CD14-positive monocyte (primary cell): ENCODE measurements around the gene DYNC1LI2. TPM values are rescaled to one million over a fixed set of nuclear protein-coding genes. Genes with fewer than 3 reads are reported as not detected.

Experiments used
- DNase-seq, 3 donors: peaks; one replicate each; pipeline ENCODE4 v3.0.0-alpha.2; 2011 to 2022
- H2AFZ ChIP-seq: 2 replicates; pipeline ENCODE4 v1.6.0; 2012; ENCODE audit warnings: mild to moderate bottlenecking, low read depth, low read length, inconsistent platforms; ENCODE audit not compliant: insufficient read depth, poor library complexity, severe bottlenecking
- H3K27ac ChIP-seq, 2 donors: 1 replicate in 1 of 2; 2 replicates in 1 of 2; pipeline ENCODE4 v1.5.1; 2012 to 2013; ENCODE audit warnings: low read length in 2 of 2, control low read depth in 1 of 2, inconsistent platforms in 1 of 2, low read depth in 1 of 2, mild to moderate bottlenecking in 1 of 2
- H3K27me3 ChIP-seq, 2 donors: one replicate each; pipeline versions ENCODE4 v1.6.0 to v1.6.1; 2011 to 2013; ENCODE audit warnings: low read length in 2 of 2; ENCODE audit not compliant: control insufficient read depth in 2 of 2, insufficient read depth in 2 of 2
- H3K36me3 ChIP-seq, 2 donors: replicated peaks in 1 of 2; 1 replicate in 1 of 2; 2 replicates in 1 of 2; pipeline versions ENCODE4 v1.5.1 to v1.6.1; 2012 to 2013; ENCODE audit warnings: low read length in 2 of 2, control low read depth in 1 of 2, inconsistent platforms in 1 of 2, mild to moderate bottlenecking in 1 of 2; ENCODE audit not compliant: insufficient read depth in 2 of 2, control insufficient read depth in 1 of 2
- H3K4me1 ChIP-seq, 2 donors: 1 replicate in 1 of 2; 2 replicates in 1 of 2; pipeline versions ENCODE4 v1.5.1 to v1.6.1; 2012 to 2013; ENCODE audit warnings: low read length in 2 of 2, control low read depth in 1 of 2, inconsistent platforms in 1 of 2, mild to moderate bottlenecking in 1 of 2, moderate library complexity in 1 of 2; ENCODE audit not compliant: insufficient read depth in 2 of 2, control insufficient read depth in 1 of 2
- H3K4me2 ChIP-seq: replicated peaks from 2 replicates; pipeline ENCODE3; 2012; ENCODE audit warnings: low read length, moderate library complexity, mild to moderate bottlenecking; ENCODE audit not compliant: poor library complexity, severe bottlenecking; ENCODE audit errors: extremely low read depth
- H3K4me3 ChIP-seq, 3 experiments: fragments of 200-600 bp in 1 of 3; sonication (generic) in 1 of 3; replicated peaks in 1 of 3; 1 replicate in 2 of 3; 2 replicates in 1 of 3; pipeline ENCODE4 v1.5.1; 2011 to 2013; ENCODE audit warnings: low read length in 3 of 3, mild to moderate bottlenecking in 3 of 3, control low read depth in 2 of 3, low read depth in 2 of 3, inconsistent platforms in 1 of 3, moderate library complexity in 1 of 3
- H3K79me2 ChIP-seq: 2 replicates; pipeline ENCODE4 v1.6.0; 2012; ENCODE audit warnings: mild to moderate bottlenecking, control low read depth, inconsistent platforms, low read length, moderate library complexity; ENCODE audit not compliant: insufficient read depth
- H3K9ac ChIP-seq: 2 replicates; pipeline ENCODE4 v1.6.0; 2017; ENCODE audit warnings: low read length, mild to moderate bottlenecking; ENCODE audit not compliant: insufficient read depth, poor library complexity, severe bottlenecking
- H3K9me3 ChIP-seq, 2 donors: replicated peaks in 1 of 2; 1 replicate in 1 of 2; 2 replicates in 1 of 2; pipeline versions ENCODE4 v1.5.1 to v1.6.1; 2012 to 2013; ENCODE audit warnings: low read length in 2 of 2, control low read depth in 1 of 2; ENCODE audit not compliant: control insufficient read depth in 1 of 2, insufficient read depth in 1 of 2
- H4K20me1 ChIP-seq: 2 replicates; pipeline ENCODE4 v1.6.0; 2012; ENCODE audit warnings: mild to moderate bottlenecking, low read length, control low read depth, moderate library complexity; ENCODE audit not compliant: insufficient read depth
- H3K27ac Mint-ChIP-seq, 7 donors: one replicate each; pipeline ENCODE4 v1.8.0; 2020; ENCODE audit warnings: mild to moderate bottlenecking in 7 of 7, mixed read lengths in 7 of 7, moderate library complexity in 6 of 7, inconsistent platforms in 2 of 7
- H3K27me3 Mint-ChIP-seq, 3 donors: one replicate each; pipeline ENCODE4 v1.8.0; 2021 to 2022; ENCODE audit warnings: low read depth in 3 of 3, mild to moderate bottlenecking in 3 of 3, mixed read lengths in 3 of 3, moderate library complexity in 3 of 3, inconsistent platforms in 1 of 3
- H3K36me3 Mint-ChIP-seq, 2 donors: one replicate each; pipeline ENCODE4 v1.8.0; 2020; ENCODE audit warnings: mixed read lengths in 2 of 2, inconsistent platforms in 1 of 2, mild to moderate bottlenecking in 1 of 2
- H3K4me1 Mint-ChIP-seq: one replicate; pipeline ENCODE4 v1.8.0; 2020; ENCODE audit warnings: mild to moderate bottlenecking, mixed read lengths
- H3K4me3 Mint-ChIP-seq, 2 donors: one replicate each; pipeline ENCODE4 v1.8.0; 2020; ENCODE audit warnings: mild to moderate bottlenecking in 2 of 2, mixed read lengths in 2 of 2, moderate library complexity in 1 of 2
- H3K9me3 Mint-ChIP-seq, 7 donors: one replicate each; pipeline ENCODE4 v1.8.0; 2020 to 2022; ENCODE audit warnings: mixed read lengths in 7 of 7, mild to moderate bottlenecking in 6 of 7, moderate library complexity in 6 of 7, inconsistent platforms in 2 of 7
- WGBS: methylation state at CpG from one replicate; pipeline ENCODE4 v1.1.5; 2013; ENCODE audit warnings: missing lambda C conversion rate; ENCODE audit not compliant: insufficient coverage; 5-methylcytosine and 5-hydroxymethylcytosine counted together
- intact Hi-C, 2 donors: fragments of 100-400 bp; cut with micrococcal nuclease; formaldehyde crosslinking; loops; one replicate each; pipeline versions ENCODE4 v1.15.0 to v1.15.1; 2023
- polyA plus RNA-seq, 3 donors: library from polyadenylated mRNA; depleted of rRNA in 1 of 3; unstranded in 2 of 3; stranded (reverse) in 1 of 3; fragments of 300-500 nt in 2 of 3; fragments of >200 nt in 1 of 3; fragmentation: Illumina TruSeq in 2 of 3; gene quantifications; 1 replicate in 2 of 3; 2 replicates in 1 of 3; pipeline ENCODE4 v1.2.3, GENCODE V29; 2012 to 2021
- TF ChIP-seq, protein P1 (sequence below): fragments of 200-600 bp; IDR thresholded peaks from one replicate; pipeline ENCODE4 v1.8.0; 2022; ENCODE audit warnings: antibody characterized with exemption, mild to moderate bottlenecking

Gene DYNC1LI2
- polyA plus RNA-seq, 3 donors, result 14.9 to 125 (median 23.9) TPM

DNA sequence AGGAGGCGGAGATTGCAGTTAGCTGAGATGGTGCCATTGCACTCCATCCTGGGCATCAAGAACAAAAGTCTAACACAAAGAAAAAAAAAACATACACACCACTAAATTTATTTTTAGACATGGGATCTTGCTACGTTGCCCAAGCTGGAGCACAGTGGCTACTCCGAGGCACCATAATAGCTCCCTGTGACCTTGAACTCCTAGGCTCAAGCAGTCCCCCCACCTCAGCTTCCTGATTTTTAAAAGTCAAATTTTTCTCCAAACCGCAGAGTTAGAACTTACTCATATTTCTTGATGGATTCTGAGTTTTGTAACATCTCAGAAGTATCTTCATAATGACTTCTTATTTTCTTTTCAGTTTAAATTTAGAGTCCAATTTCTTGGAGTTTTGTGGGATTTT, 58.3 kb downstream of the DYNC1LI2 start:
- WGBS, result 59% methylated on average over 3 of the region's 4 CpGs
- Histone ChIP-seq H3K4me1 (peaks cover 43 to 52% of the 10 kb centered on the region in 2 donors), H3K36me3 (no peaks in the 10 kb centered on the region), H4K20me1 (peaks cover 48% of the 10 kb centered on the region), H3K9me3 (no peaks in the 10 kb centered on the region), H3K79me2 (peaks cover 82% of the 10 kb centered on the region), H2AFZ (no peak overlapping the region), H3K27me3 (no peaks in the 10 kb centered on the region), H3K4me2 (no peak overlapping the region), H3K9ac (no peak overlapping the region), H3K27ac (no peak overlapping the region), H3K4me3 (no peak overlapping the region)
- H3K27me3 Mint-ChIP-seq, result no peaks in the 10 kb centered on the region
- H3K9me3 Mint-ChIP-seq, result peaks cover 0 to 1% (median 0%) of the 10 kb centered on the region in 7 donors
- peak overlapping the region in 3 of 7 donors; percentile 60 to 70 (median 68) for H3K27ac Mint-ChIP-seq
- intact Hi-C loops, result loop anchor here in 1 of 2 donors (10.0 kb wide), 1 partner anchor 552 kb away; the partner anchor contains the start of genes FHOD1 and SLC9A5
- no peak overlapping the region for H3K4me3 Mint-ChIP-seq
- peak in 2 of 3 donors; percentile 41 to 44 for DNase-seq
- H3K4me1 Mint-ChIP-seq, result peaks cover 52% of the 10 kb centered on the region
- peaks cover 9 to 20% of the 10 kb centered on the region in 2 donors for H3K36me3 Mint-ChIP-seq
- TF ChIP-seq, protein P1, sequence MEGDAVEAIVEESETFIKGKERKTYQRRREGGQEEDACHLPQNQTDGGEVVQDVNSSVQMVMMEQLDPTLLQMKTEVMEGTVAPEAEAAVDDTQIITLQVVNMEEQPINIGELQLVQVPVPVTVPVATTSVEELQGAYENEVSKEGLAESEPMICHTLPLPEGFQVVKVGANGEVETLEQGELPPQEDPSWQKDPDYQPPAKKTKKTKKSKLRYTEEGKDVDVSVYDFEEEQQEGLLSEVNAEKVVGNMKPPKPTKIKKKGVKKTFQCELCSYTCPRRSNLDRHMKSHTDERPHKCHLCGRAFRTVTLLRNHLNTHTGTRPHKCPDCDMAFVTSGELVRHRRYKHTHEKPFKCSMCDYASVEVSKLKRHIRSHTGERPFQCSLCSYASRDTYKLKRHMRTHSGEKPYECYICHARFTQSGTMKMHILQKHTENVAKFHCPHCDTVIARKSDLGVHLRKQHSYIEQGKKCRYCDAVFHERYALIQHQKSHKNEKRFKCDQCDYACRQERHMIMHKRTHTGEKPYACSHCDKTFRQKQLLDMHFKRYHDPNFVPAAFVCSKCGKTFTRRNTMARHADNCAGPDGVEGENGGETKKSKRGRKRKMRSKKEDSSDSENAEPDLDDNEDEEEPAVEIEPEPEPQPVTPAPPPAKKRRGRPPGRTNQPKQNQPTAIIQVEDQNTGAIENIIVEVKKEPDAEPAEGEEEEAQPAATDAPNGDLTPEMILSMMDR, result no peak

DNA sequence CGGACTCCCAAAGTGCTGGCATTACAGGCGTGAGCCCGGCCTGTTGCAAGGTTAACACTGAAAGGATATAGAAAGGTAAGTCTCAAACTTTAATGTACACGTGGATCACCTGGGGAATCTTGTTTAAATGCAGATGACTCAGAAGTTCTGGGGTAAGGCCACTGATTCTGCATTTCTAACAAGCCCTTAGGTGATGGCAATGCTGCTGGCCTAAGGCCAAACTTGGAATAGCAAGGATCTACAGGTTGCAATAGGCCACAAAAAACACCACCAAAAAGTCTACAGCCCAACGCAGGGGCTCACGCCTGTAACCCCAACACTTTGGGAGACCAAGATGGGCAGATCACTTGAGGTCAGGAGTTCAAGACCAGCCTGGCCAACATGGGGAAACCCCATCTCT, 59.1 kb downstream of the DYNC1LI2 start:
- Histone ChIP-seq H4K20me1 (peaks cover 52% of the 10 kb centered on the region), H3K36me3 (no peaks in the 10 kb centered on the region), H3K27ac (no peak overlapping the region), H3K4me2 (no peak overlapping the region), H3K9ac (no peak overlapping the region), H3K79me2 (peaks cover 89% of the 10 kb centered on the region), H2AFZ (no peak overlapping the region), H3K4me3 (no peak overlapping the region), H3K4me1 (peaks cover 39 to 44% of the 10 kb centered on the region in 2 donors), H3K9me3 (no peaks in the 10 kb centered on the region), H3K27me3 (no peaks in the 10 kb centered on the region)
- no peak for DNase-seq
- intact Hi-C loops, result loop anchor here in 1 of 2 donors (10.0 kb wide), 1 partner anchor 552 kb away; the partner anchor contains the start of genes FHOD1 and SLC9A5
- WGBS, result 96% methylated on average over 6 of the region's 6 CpGs
- Mint-ChIP-seq H3K27me3 (no peaks in the 10 kb centered on the region), H3K4me1 (peaks cover 45% of the 10 kb centered on the region), H3K36me3 (peaks cover 9 to 20% of the 10 kb centered on the region in 2 donors), H3K27ac (no peak overlapping the region), H3K9me3 (peaks cover 0 to 5% (median 0%) of the 10 kb centered on the region in 7 donors), H3K4me3 (no peak overlapping the region)
- TF ChIP-seq, protein P1, result no peak
